ENCODE results near the gene IDH1. TPM values are rescaled to one million over a fixed set of nuclear protein-coding genes. Genes with fewer than 3 reads are reported as not detected.

The IDH1 gene
- total RNA-seq, 4 donors from 2014 or later, result 21.3 to 65.1 (median 31.7) TPM

DNA sequence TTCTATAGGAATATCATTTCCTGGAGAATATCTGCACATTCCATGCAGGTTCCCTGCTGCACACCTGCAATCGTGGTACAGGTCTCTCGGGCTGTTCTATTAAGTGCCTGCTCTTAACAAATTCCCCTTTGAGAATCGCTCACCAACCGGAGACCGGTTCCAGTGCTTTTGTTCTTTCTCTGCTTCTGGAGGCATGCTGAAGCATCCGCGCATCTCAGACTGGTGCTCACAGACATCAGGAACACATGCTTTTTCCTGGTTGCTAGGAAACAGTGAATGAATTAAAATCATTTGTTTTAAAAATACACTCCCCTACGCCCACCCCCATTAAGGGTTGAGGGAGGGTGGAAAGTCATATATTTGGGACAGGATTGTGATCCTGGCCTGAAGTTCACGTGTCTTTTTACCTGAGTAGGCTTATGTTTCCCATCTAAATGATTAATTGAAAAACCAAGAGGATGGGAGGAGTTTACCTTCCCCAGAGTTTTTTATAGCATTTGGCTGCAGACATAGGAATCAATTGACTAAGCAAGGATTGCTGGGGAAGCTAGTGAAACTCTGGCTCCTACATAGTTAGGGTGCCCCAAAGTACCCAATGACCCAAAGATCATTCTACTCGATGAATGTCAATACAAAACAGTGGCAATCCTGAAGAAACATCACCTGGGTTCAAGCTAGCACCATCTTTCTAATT is 64.9 kb downstream of the IDH1 start, which contains the start of gene C2orf80:
C2orf80 (minus strand) TSS at position 221 of the 694 bp plus-strand sequence. CDS start 3,044 bp downstream, outside the sequence.
- ATAC-seq, result no peak
- Histone ChIP-seq H3K36me3 (no peaks in the 10 kb centered on the region), H3K9me3 (no peaks in the 10 kb centered on the region), H3K27me3 (peaks cover 16% of the 10 kb centered on the region), H3K27ac (no peak within 1 kb of the TSS), H3K4me1 (no peaks in the 10 kb centered on the region), H3K4me3 (no peak within 1 kb of the TSS)
- WGBS, 2 donors (ENCODE audit: low coverage in 1 of 2), result 54 to 60% methylated on average over 7 of the region's 10 CpGs
- TF ChIP-seq EP300 (IDR thresholded peaks at IDR 0.05) (no peak), POLR2AphosphoS5 (IDR thresholded peaks at IDR 0.05) (no peak), POLR2A (IDR thresholded peaks at IDR 0.05) (no peak)
- TF ChIP-seq, protein P1, sequence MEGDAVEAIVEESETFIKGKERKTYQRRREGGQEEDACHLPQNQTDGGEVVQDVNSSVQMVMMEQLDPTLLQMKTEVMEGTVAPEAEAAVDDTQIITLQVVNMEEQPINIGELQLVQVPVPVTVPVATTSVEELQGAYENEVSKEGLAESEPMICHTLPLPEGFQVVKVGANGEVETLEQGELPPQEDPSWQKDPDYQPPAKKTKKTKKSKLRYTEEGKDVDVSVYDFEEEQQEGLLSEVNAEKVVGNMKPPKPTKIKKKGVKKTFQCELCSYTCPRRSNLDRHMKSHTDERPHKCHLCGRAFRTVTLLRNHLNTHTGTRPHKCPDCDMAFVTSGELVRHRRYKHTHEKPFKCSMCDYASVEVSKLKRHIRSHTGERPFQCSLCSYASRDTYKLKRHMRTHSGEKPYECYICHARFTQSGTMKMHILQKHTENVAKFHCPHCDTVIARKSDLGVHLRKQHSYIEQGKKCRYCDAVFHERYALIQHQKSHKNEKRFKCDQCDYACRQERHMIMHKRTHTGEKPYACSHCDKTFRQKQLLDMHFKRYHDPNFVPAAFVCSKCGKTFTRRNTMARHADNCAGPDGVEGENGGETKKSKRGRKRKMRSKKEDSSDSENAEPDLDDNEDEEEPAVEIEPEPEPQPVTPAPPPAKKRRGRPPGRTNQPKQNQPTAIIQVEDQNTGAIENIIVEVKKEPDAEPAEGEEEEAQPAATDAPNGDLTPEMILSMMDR (IDR thresholded peaks at IDR 0.05), result no peak

DNA sequence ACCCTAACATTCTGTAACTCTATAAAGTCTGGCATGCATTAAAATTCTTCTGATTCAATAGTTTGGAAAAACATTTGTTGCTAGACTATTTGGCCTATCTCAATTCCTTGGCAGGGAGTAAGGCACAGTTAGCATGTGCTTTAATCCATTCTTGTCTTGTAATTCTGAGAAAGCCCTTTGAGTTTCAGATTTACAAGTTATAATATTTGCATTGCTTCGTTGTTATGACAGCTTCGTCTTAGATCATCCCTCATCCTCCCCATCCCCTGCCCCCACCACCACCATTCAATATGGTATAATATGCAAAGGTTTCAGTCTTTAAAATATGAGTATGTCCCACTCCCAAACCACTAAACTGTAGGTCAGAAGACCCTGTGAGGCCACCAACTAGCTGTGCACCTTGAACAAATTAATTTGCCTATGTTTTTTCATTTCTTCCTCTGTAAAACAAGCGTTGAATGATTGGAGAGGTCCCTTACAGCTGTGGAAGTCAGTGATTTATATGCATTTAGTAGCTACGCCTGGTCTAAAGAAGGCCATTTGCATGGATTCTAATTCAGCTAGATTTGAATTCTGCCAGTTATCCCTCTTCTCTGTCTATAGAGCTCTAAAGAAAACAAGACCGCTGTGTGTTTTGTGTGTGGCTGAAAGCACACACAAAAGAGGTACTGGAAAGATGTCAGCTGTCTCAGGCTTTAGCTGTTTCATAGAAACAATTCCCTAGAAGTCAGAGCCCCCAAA is 65.6 kb downstream of the IDH1 start:
- Histone ChIP-seq H3K9me3 (no peaks in the 10 kb centered on the region), H3K36me3 (no peaks in the 10 kb centered on the region), H3K27ac (no peak overlapping the region), H3K4me1 (no peaks in the 10 kb centered on the region), H3K4me3 (no peak overlapping the region), H3K27me3 (peaks cover 20% of the 10 kb centered on the region)
- ATAC-seq, result no peak
- TF ChIP-seq POLR2A (IDR thresholded peaks at IDR 0.05) (no peak), EP300 (IDR thresholded peaks at IDR 0.05) (no peak), POLR2AphosphoS5 (IDR thresholded peaks at IDR 0.05) (no peak)
- TF ChIP-seq, protein P1 (IDR thresholded peaks at IDR 0.05), result no peak
- 52 to 70% methylated on average over 5 of the region's 5 CpGs for WGBS, 2 donors (ENCODE audit: low coverage in 1 of 2)

DNA sequence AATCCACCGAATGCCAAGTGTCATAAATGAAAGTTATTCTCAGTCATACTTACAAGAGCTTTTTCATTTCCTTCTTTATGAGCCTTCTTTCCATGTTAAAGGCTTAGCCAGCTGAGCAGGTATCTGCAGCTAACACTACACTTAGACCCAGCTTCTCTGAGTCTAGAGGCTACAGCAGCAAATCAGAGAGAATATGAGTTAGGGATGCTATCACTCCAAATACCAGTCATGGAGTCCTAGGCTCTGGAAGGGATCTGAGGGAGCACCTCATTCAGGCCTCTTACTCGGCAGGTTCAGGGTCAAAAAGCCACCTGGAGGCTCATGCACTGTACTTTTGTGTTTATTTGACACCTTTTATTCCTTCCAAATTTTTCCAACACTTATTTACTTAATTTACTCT is 68.0 kb downstream of the IDH1 start:
- ATAC-seq, result no peak
- WGBS, 2 donors (ENCODE audit: low coverage in 1 of 2), result 76 to 93% methylated on average over 2 of the region's 2 CpGs

DNA sequence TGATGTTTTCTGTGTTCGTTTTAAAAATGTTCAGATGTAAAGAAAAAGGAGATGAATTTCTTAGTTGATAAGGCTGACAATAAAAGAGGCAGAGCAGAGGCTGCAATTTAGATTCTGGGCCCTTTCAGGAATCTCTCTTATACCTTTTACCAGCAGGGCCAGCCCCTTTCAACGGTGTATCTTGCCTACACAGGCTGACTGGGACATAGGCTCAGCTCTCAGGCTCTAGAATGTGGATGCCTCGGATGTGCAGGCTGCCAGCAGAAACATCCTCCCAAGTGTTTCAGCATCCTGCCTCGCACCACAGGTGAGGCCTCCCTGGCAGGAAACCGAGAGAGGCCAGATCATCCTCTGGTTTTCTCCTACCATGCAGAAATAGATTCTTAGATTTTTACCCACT is 68.4 kb downstream of the IDH1 start:
- 66 to 77% methylated on average over 4 to 5 of the region's 5 CpGs for WGBS, 2 donors (ENCODE audit: low coverage in 1 of 2)
- no peaks in the 10 kb centered on the region for H3K36me3 ChIP-seq
- H3K27me3 ChIP-seq, result peaks cover 30% of the 10 kb centered on the region
- no peak overlapping the region for H3K4me3 ChIP-seq
- H3K4me1 ChIP-seq, result no peaks in the 10 kb centered on the region
- TF ChIP-seq, protein P1 (IDR thresholded peaks at IDR 0.05), result no peak
- TF ChIP-seq POLR2AphosphoS5 (IDR thresholded peaks at IDR 0.05), result no peak
- H3K9me3 ChIP-seq, result no peaks in the 10 kb centered on the region
- no peak overlapping the region for H3K27ac ChIP-seq
- no peak for ATAC-seq

More for the DNA sequence above, 68.0 kb downstream of the IDH1 start:
- Histone ChIP-seq H3K36me3 (no peaks in the 10 kb centered on the region), H3K27ac (no peak overlapping the region), H3K27me3 (peaks cover 30% of the 10 kb centered on the region), H3K4me3 (no peak overlapping the region), H3K4me1 (no peaks in the 10 kb centered on the region), H3K9me3 (no peaks in the 10 kb centered on the region)
- no peak for TF ChIP-seq POLR2A (IDR thresholded peaks at IDR 0.05)
- TF ChIP-seq, protein P1 (IDR thresholded peaks at IDR 0.05), result no peak
- no peak for TF ChIP-seq POLR2AphosphoS5 (IDR thresholded peaks at IDR 0.05)
- TF ChIP-seq EP300 (IDR thresholded peaks at IDR 0.05), result no peak

Other genes with a start within 250 kb of the IDH1 start
- 10 to 100 TPM; 21.4 to 35.5 (median 29.7) TPM for gene PLEKHM3, start 229.5 kb downstream of the IDH1 start, total RNA-seq
- not detected for gene CRYGD, start 130.5 kb downstream of the IDH1 start, total RNA-seq
- gene CRYGC, start 125.2 kb downstream of the IDH1 start, total RNA-seq, result not detected
- gene CRYGB, start 108.9 kb downstream of the IDH1 start, total RNA-seq, result not detected
- gene CRYGA, start 91.5 kb downstream of the IDH1 start, total RNA-seq, result not detected
- gene C2orf80, start 65.0 kb downstream of the IDH1 start, total RNA-seq, result not detected
- 10 to 100 TPM; 24.5 to 32.6 (median 27.2) TPM for gene PIKFYVE, start 11.2 kb upstream of the IDH1 start, total RNA-seq
- gene PTH2R, start 151.7 kb upstream of the IDH1 start, total RNA-seq, result under 1 TPM in 1 of 4 donors, not detected in 3; 0.62 TPM

All from gastroesophageal sphincter (tissue), 4 donors.